ENCODE measurements around the gene PTAR1. TPM values are rescaled to one million over a fixed set of nuclear protein-coding genes. Genes with fewer than 3 reads are reported as not detected.

PTAR1 gene
- total and polyA plus RNA-seq, 10 of the 15 experiments (the other 5 are each of a cell fraction or from before 2014, with no cell fraction given): 4.9 to 27.6 (median 14.2) TPM

- ChIA-PET POLR2A (interaction anchor here (0.7 to 1.3 kb wide), 2 partner anchors 10 to 62 kb away, joined by 3 to 4 read pairs; no protein-coding TSS in a partner anchor), RAD21 (ENCODE audit: unreplicated experiment) (no interaction called here)
Observed at GRCh38 chr9:69744688-69745380, 15.0 kb downstream of the PTAR1 start.

GRCh38 chr9:69743930-69744329 is 15.9 kb downstream of the PTAR1 start:
- ChIA-PET POLR2A (interaction anchor here (0.7 to 1.3 kb wide), 2 partner anchors 11 to 63 kb away, joined by 3 to 4 read pairs; no protein-coding TSS in a partner anchor), SMC1A (ENCODE audit: uncharacterized antibody, unreplicated experiment) (no interaction called here), RAD21 (ENCODE audit: unreplicated experiment) (no interaction called here), CTCF (no interaction called here)
- H3K9me3 ChIP-seq (replicated peaks; ENCODE audit: control insufficient read depth, insufficient read depth, low read length): no peaks in the 10 kb centered on the region
- H3K4me1 ChIP-seq (ENCODE audit: control insufficient read depth, insufficient read depth, low read length): no peaks in the 10 kb centered on the region
- FAIRE-seq (no peak), ATAC-seq (peak; percentile 69), DNase-seq (ENCODE audit: low read depth, low spot score) (no peak)
- peaks cover 0 to 5% of the 10 kb centered on the region in 2 experiments; a peak in 2 of 4 replicates for H3K36me3 ChIP-seq (ENCODE audit: control insufficient read depth in 2 of 2, insufficient read depth in 2 of 2, low read length in 1 of 2)
- 97% methylated on average over 5 of the region's 5 CpGs for whole genome bisulfite sequencing (ENCODE audit: insufficient coverage, insufficient replicate concordance, low lambda C conversion rate, missing lambda C conversion rate)
- no TSS peak for BruUV-seq (replicated peaks)
- no peak overlapping the region for H3K4me2 ChIP-seq (ENCODE audit: control insufficient read depth, insufficient read depth)
- TF ChIP-seq SPI1 (IDR thresholded peaks at IDR 0.05; ENCODE audit: borderline replicate concordance, insufficient read depth, low read depth, low read length): peak; percentile 72
- TF ChIP-seq NFYB (IDR thresholded peaks at IDR 0.05; ENCODE audit: insufficient read depth, low read depth, low read length): no peak
- no peak for TF ChIP-seq EP300 (IDR thresholded peaks at IDR 0.05; ENCODE audit: borderline replicate concordance in 1 of 2, control insufficient read depth in 1 of 2, low read depth in 2 of 2, low read length in 2 of 2)
- H2AFZ ChIP-seq (ENCODE audit: control insufficient read depth, low read depth, low read length): no peak overlapping the region
- H3K9ac ChIP-seq (ENCODE audit: control insufficient read depth, insufficient read depth, low read length): no peak overlapping the region
- in situ Hi-C loops (cut with MboI): no loop called here
- no peak overlapping the region for H3K4me3 ChIP-seq
- no peaks in the 10 kb centered on the region; the same call in 1 of the 2 replicates for H3K79me2 ChIP-seq (ENCODE audit: control insufficient read depth, insufficient read depth, low read length)
- intact Hi-C loops (cut with micrococcal nuclease; ENCODE audit: unreplicated experiment): no loop called here
- no peaks in the 10 kb centered on the region for H3K27me3 ChIP-seq (replicated peaks in 1 of 2; ENCODE audit: control insufficient read depth in 2 of 2, insufficient read depth in 2 of 2, low read length in 1 of 2)
- H4K20me1 ChIP-seq (ENCODE audit: control insufficient read depth, insufficient read depth): no peaks in the 10 kb centered on the region
- H3K27ac ChIP-seq (ENCODE audit: control insufficient read depth, insufficient read depth): no peak overlapping the region

More at GRCh38 chr9:69744688-69745380, 15.0 kb downstream of the PTAR1 start:
- WGBS (ENCODE audit: insufficient coverage, insufficient replicate concordance, low lambda C conversion rate, missing lambda C conversion rate): 99% methylated on average over 4 of the region's 4 CpGs
- H2AFZ ChIP-seq (ENCODE audit: control insufficient read depth, low read depth, low read length): no peak overlapping the region
- ATAC-seq (no peak), FAIRE-seq (no peak), DNase-seq (ENCODE audit: low read depth, low spot score) (no peak)
- intact Hi-C loops (cut with micrococcal nuclease; ENCODE audit: unreplicated experiment): no loop called here
- no peak for TF ChIP-seq MEF2A (IDR thresholded peaks at IDR 0.05; ENCODE audit: insufficient read depth, low read depth, low read length)
- no peak for TF ChIP-seq FOXM1 (IDR thresholded peaks at IDR 0.05; ENCODE audit: low read depth, low read length)
- TF ChIP-seq ESRRA (IDR thresholded peaks at IDR 0.05; ENCODE audit: low read length): no peak
- TF ChIP-seq HDAC2 (IDR thresholded peaks at IDR 0.05): no peak
- CTCF ChIA-PET: no interaction called here
- in situ Hi-C loops (cut with MboI): no loop called here
- SMC1A ChIA-PET (ENCODE audit: uncharacterized antibody, unreplicated experiment): interaction anchor here (1.2 to 1.7 kb wide), 2 partner anchors 8 to 65 kb away, joined by 4 read pairs; no protein-coding TSS in a partner anchor
- no peaks in the 10 kb centered on the region for H3K9me3 ChIP-seq (replicated peaks; ENCODE audit: control insufficient read depth, insufficient read depth, low read length)
- H3K27me3 ChIP-seq (replicated peaks in 1 of 2; ENCODE audit: control insufficient read depth in 2 of 2, insufficient read depth in 2 of 2, low read length in 1 of 2): no peaks in the 10 kb centered on the region
- no peaks in the 10 kb centered on the region for H4K20me1 ChIP-seq (ENCODE audit: control insufficient read depth, insufficient read depth)
- H3K4me2 ChIP-seq (ENCODE audit: control insufficient read depth, insufficient read depth): no peak overlapping the region
- H3K79me2 ChIP-seq (ENCODE audit: control insufficient read depth, insufficient read depth, low read length): no peaks in the 10 kb centered on the region; the same call in 1 of the 2 replicates
- H3K36me3 ChIP-seq (ENCODE audit: control insufficient read depth in 2 of 2, insufficient read depth in 2 of 2, low read length in 1 of 2): peaks cover 0 to 5% of the 10 kb centered on the region in 2 experiments; a peak in 2 of 4 replicates
- no peak overlapping the region for H3K9ac ChIP-seq (ENCODE audit: control insufficient read depth, insufficient read depth, low read length)
- H3K4me1 ChIP-seq (ENCODE audit: control insufficient read depth, insufficient read depth, low read length): no peaks in the 10 kb centered on the region
- H3K27ac ChIP-seq (ENCODE audit: control insufficient read depth, insufficient read depth): no peak overlapping the region
- no peak overlapping the region for H3K4me3 ChIP-seq
- no TSS peak for BruUV-seq (replicated peaks)
